GM19397 (cell line): ENCODE data around the gene RAB12.
"Not testable (repeated sequence)": the region's sequence is repeated elsewhere in the genome, so short reads cannot be mapped to it uniquely, and the experiment has no call there.

Experiments used
- ATAC-seq: cut with Tn5 transposase; IDR thresholded peaks from one replicate; pipeline ENCODE4 v1.9.1; 2021; ENCODE audit warnings: mild to moderate bottlenecking, moderate library complexity; ENCODE audit not compliant: unreplicated experiment

Gene RAB12

GRCh38 chr18:8608795-8609658 lies at the start of gene RAB12:
Gene RAB12 (plus strand): TSS chr18:8609437. CDS start chr18:8609440, 3 bp downstream.
- peak; percentile 71 for ATAC-seq

GRCh38 chr18:8559612-8560186 lies 49.5 kb upstream of the RAB12 start:
- ATAC-seq, result no peak

GRCh38 chr18:8561123-8561910 lies 47.9 kb upstream of the RAB12 start:
- no peak for ATAC-seq

- ATAC-seq, result no peak
These were observed 47.2 kb upstream of the RAB12 start for GRCh38 chr18:8562070-8562469.

- no peak for ATAC-seq
These were observed 46.3 kb upstream of the RAB12 start for GRCh38 chr18:8562919-8563318.

GRCh38 chr18:8571399-8571798 lies 37.8 kb upstream of the RAB12 start:
- ATAC-seq, result no peak

- ATAC-seq, result not testable (repeated sequence)
These were observed 35.5 kb upstream of the RAB12 start for GRCh38 chr18:8573766-8574165.

GRCh38 chr18:8584798-8585197 lies 24.4 kb upstream of the RAB12 start:
- no peak for ATAC-seq

- ATAC-seq, result no peak
These were observed 22.3 kb upstream of the RAB12 start for GRCh38 chr18:8586941-8587340.

GRCh38 chr18:8595445-8595844 lies 13.8 kb upstream of the RAB12 start:
- no peak for ATAC-seq

GRCh38 chr18:8601277-8602032 lies 7.8 kb upstream of the RAB12 start:
- ATAC-seq, result peak; percentile 63

- peak; percentile 10 for ATAC-seq
These were observed 7.2 kb upstream of the RAB12 start for GRCh38 chr18:8602040-8602439.

GRCh38 chr18:8602557-8602956 lies 6.7 kb upstream of the RAB12 start:
- no peak for ATAC-seq

- no peak for ATAC-seq
These were observed 5.3 kb upstream of the RAB12 start for GRCh38 chr18:8603663-8604520.

- no peak for ATAC-seq
These were observed 3.3 kb upstream of the RAB12 start for GRCh38 chr18:8605974-8606373.

- ATAC-seq, result peak; percentile 35
These were observed 1.2 kb upstream of the RAB12 start for GRCh38 chr18:8607776-8608742.

GRCh38 chr18:8609659-8610458 lies 622 bp downstream of the RAB12 start:
- ATAC-seq, result peak; percentile 11

- ATAC-seq, result no peak
These were observed 1.2 kb downstream of the RAB12 start for GRCh38 chr18:8610459-8610851.
